IPS DF 6.9 (cell line): ENCODE measurements around the gene VSNL1.

ENCODE experiments used
- DNase-seq: peaks from one replicate; pipeline ENCODE4 v3.0.0-alpha.2; 2013; ENCODE audit warnings: low read depth, low spot score
- H3K27ac ChIP-seq: one replicate; pipeline ENCODE4 v1.5.1; 2013; ENCODE audit warnings: low read length, control low read depth
- H3K27me3 ChIP-seq: 2 replicates; pipeline ENCODE4 v1.6.1; 2013; ENCODE audit warnings: mild to moderate bottlenecking, low read length; ENCODE audit not compliant: control insufficient read depth, insufficient read depth
- H3K36me3 ChIP-seq: 2 replicates; pipeline ENCODE4 v1.6.1; 2013; ENCODE audit warnings: low read length; ENCODE audit not compliant: control insufficient read depth, insufficient read depth
- H3K4me1 ChIP-seq: 2 replicates; pipeline ENCODE4 v1.6.1; 2013; ENCODE audit warnings: low read length; ENCODE audit not compliant: control insufficient read depth, insufficient read depth
- H3K4me3 ChIP-seq: 2 replicates; pipeline ENCODE4 v1.5.1; 2013; ENCODE audit warnings: mild to moderate bottlenecking, low read length
- H3K9me3 ChIP-seq: 2 replicates; pipeline ENCODE4 v1.6.1; 2013; ENCODE audit warnings: low read length, inconsistent platforms; ENCODE audit not compliant: control insufficient read depth, insufficient read depth
- WGBS: extraction: QIAGEN DNeasy Blood & Tissue Kit; methylation state at CpG from one replicate; pipeline ENCODE4 v1.1.7; 2013; ENCODE audit warnings: mixed read lengths, missing lambda C conversion rate; ENCODE audit not compliant: insufficient read length, insufficient coverage; 5-methylcytosine and 5-hydroxymethylcytosine counted together

The VSNL1 gene

GRCh38 chr2:17592731-17593409, 52.4 kb downstream of the VSNL1 start:
- no peak overlapping the region for H3K4me3 ChIP-seq
- DNase-seq: no peak
- H3K27me3 ChIP-seq: no peaks in the 10 kb centered on the region
- no peak overlapping the region for H3K27ac ChIP-seq
- H3K9me3 ChIP-seq: no peaks in the 10 kb centered on the region
- no peaks in the 10 kb centered on the region for H3K36me3 ChIP-seq
- peaks cover 6% of the 10 kb centered on the region for H3K4me1 ChIP-seq
- WGBS: no CpG with 5 or more reads among the region's 2 CpGs

GRCh38 chr2:17593445-17593840, 52.9 kb downstream of the VSNL1 start:
- H3K4me1 ChIP-seq: peaks cover 6% of the 10 kb centered on the region
- DNase-seq: no peak
- H3K27me3 ChIP-seq: no peaks in the 10 kb centered on the region
- no peak overlapping the region for H3K4me3 ChIP-seq
- no CpG with 5 or more reads among the region's 2 CpGs for WGBS
- no peaks in the 10 kb centered on the region for H3K9me3 ChIP-seq
- H3K27ac ChIP-seq: no peak overlapping the region
- H3K36me3 ChIP-seq: no peaks in the 10 kb centered on the region

GRCh38 chr2:17593841-17594491, 53.5 kb downstream of the VSNL1 start:
- no CpG with 5 or more reads among the region's 6 CpGs for WGBS

GRCh38 chr2:17594533-17595401, 54.3 kb downstream of the VSNL1 start:
- H3K4me3 ChIP-seq: no peak overlapping the region
- WGBS: no CpG with 5 or more reads among the region's 7 CpGs
- no peaks in the 10 kb centered on the region for H3K27me3 ChIP-seq
- peaks cover 1% of the 10 kb centered on the region; the same call in 1 of the 2 replicates for H3K4me1 ChIP-seq
- no peaks in the 10 kb centered on the region for H3K36me3 ChIP-seq
- H3K27ac ChIP-seq: no peak overlapping the region
- no peak for DNase-seq
- no peaks in the 10 kb centered on the region for H3K9me3 ChIP-seq

More at GRCh38 chr2:17593841-17594491, 53.5 kb downstream of the VSNL1 start:
- Histone ChIP-seq H3K27me3 (no peaks in the 10 kb centered on the region), H3K27ac (no peak overlapping the region), H3K9me3 (no peaks in the 10 kb centered on the region), H3K4me3 (no peak overlapping the region), H3K4me1 (peaks cover 6% of the 10 kb centered on the region), H3K36me3 (no peaks in the 10 kb centered on the region)
- no peak for DNase-seq

GRCh38 chr2:17599617-17600016, 59.1 kb downstream of the VSNL1 start:
- Histone ChIP-seq H3K9me3 (no peaks in the 10 kb centered on the region), H3K4me1 (no peaks in the 10 kb centered on the region), H3K27me3 (no peaks in the 10 kb centered on the region), H3K4me3 (no peak overlapping the region), H3K36me3 (no peaks in the 10 kb centered on the region), H3K27ac (no peak overlapping the region)
- no CpG with 5 or more reads among the region's 1 CpG for WGBS
- no peak for DNase-seq

GRCh38 chr2:17600556-17601204, 60.2 kb downstream of the VSNL1 start:
- H3K4me1 ChIP-seq: no peaks in the 10 kb centered on the region
- H3K27ac ChIP-seq: no peak overlapping the region
- H3K36me3 ChIP-seq: no peaks in the 10 kb centered on the region
- no peaks in the 10 kb centered on the region for H3K9me3 ChIP-seq
- H3K4me3 ChIP-seq: no peak overlapping the region
- no peaks in the 10 kb centered on the region for H3K27me3 ChIP-seq
- DNase-seq: no peak

GRCh38 chr2:17604050-17604449, 63.6 kb downstream of the VSNL1 start:
- no peaks in the 10 kb centered on the region; the same call in 1 of the 2 replicates for H3K4me1 ChIP-seq
- H3K4me3 ChIP-seq: no peak overlapping the region
- no peaks in the 10 kb centered on the region for H3K36me3 ChIP-seq
- H3K27me3 ChIP-seq: no peaks in the 10 kb centered on the region
- no CpG with 5 or more reads among the region's 5 CpGs for WGBS
- no peaks in the 10 kb centered on the region for H3K9me3 ChIP-seq
- H3K27ac ChIP-seq: no peak overlapping the region
- no peak for DNase-seq

GRCh38 chr2:17605696-17606095, 65.2 kb downstream of the VSNL1 start:
- Histone ChIP-seq H3K36me3 (no peaks in the 10 kb centered on the region), H3K4me3 (no peak overlapping the region), H3K4me1 (no peaks in the 10 kb centered on the region; the same call in 1 of the 2 replicates), H3K9me3 (no peaks in the 10 kb centered on the region), H3K27ac (no peak overlapping the region), H3K27me3 (no peaks in the 10 kb centered on the region)
- WGBS: no CpG with 5 or more reads among the region's 4 CpGs
- no peak for DNase-seq

- Histone ChIP-seq H3K27ac (no peak overlapping the region), H3K36me3 (no peaks in the 10 kb centered on the region), H3K4me1 (no peaks in the 10 kb centered on the region; the same call in 1 of the 2 replicates), H3K27me3 (no peaks in the 10 kb centered on the region), H3K4me3 (no peak overlapping the region), H3K9me3 (no peaks in the 10 kb centered on the region)
- WGBS: no CpG with 5 or more reads among the region's 2 CpGs
- no peak for DNase-seq
Observed at GRCh38 chr2:17606851-17607250, 66.4 kb downstream of the VSNL1 start.

- Histone ChIP-seq H3K4me1 (no peaks in the 10 kb centered on the region; the same call in 1 of the 2 replicates), H3K4me3 (no peak overlapping the region), H3K27me3 (no peaks in the 10 kb centered on the region), H3K36me3 (no peaks in the 10 kb centered on the region), H3K27ac (no peak overlapping the region), H3K9me3 (no peaks in the 10 kb centered on the region)
- no CpG with 5 or more reads among the region's 1 CpG for whole genome bisulfite sequencing
- no peak for DNase-seq
Observed at GRCh38 chr2:17607379-17607778, 66.9 kb downstream of the VSNL1 start.
